OCI-LY7 (cell line): ENCODE results near the gene APBB3.

Experiments used
- CTCF ChIP-seq: fragments of 200-600 bp; sonication (generic); conservative IDR thresholded peaks from 2 replicates; pipeline ENCODE4 v1.5.1; 2014; ENCODE audit warnings: mild to moderate bottlenecking, antibody characterized with exemption, low read length, moderate library complexity, mixed read lengths
- EZH2phosphoT487 ChIP-seq: fragments of 200-600 bp; sonication (generic); IDR thresholded peaks from 2 replicates; pipeline ENCODE4 v1.6.1; 2018; ENCODE audit warnings: low read depth, borderline replicate concordance, mild to moderate bottlenecking, mixed run types, antibody characterized with exemption, low read length, moderate library complexity, mixed read lengths

DNA sequence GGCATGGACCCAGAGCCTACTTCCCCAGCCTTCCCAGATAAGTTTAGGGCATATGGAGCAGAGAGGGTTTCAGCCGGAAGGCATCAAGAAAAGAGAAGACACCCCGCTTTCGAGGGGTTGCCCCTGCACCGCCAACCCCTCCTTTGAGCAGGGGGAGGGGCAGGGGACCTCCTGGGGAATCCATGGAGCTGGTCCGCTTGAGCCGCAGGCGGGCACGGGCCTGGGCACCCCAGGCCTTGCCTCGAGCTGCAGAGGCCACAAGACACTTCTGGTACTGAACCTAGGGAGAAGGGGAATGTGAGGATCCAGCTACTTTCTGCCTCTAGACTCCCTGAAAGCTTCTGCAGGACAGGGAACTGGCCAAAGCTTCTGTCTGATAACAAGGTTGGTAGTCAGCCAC lies 5.9 kb downstream of the APBB3 start:
- TF ChIP-seq CTCF: no peak
- TF ChIP-seq EZH2phosphoT487: no peak
